CD8-positive, alpha-beta memory T cell (primary cell): ENCODE data around the gene CLIP4. TPM values are rescaled to one million over a fixed set of nuclear protein-coding genes. Genes with fewer than 3 reads are reported as not detected.

ENCODE experiments used
- CTCF ChIA-PET: fragments of 350-600 bp; sonication (Branson Sonifier 250); formaldehyde crosslinking; loops from one replicate; lab custom pipeline; 2021; ENCODE audit warnings: antibody characterized with exemption; lab: Charles Lee
- POLR2A ChIA-PET: fragments of 350-600 bp; sonication (Branson Sonifier 250); formaldehyde crosslinking; loops from one replicate; lab custom pipeline; 2021; ENCODE audit warnings: antibody characterized with exemption; lab: Charles Lee
- DNase-seq, 5 donors: peaks; one replicate each; pipeline versions ENCODE4 v3.0.0 to v3.0.0-alpha.2; 2020 to 2022; ENCODE audit warnings: mixed read lengths in 1 of 5
- H3K27ac ChIP-seq: one replicate; pipeline ENCODE4 v1.7.0; 2013; ENCODE audit warnings: low read depth, mild to moderate bottlenecking, low read length, moderate library complexity
- H3K27me3 ChIP-seq: 2 replicates; pipeline ENCODE4 v1.7.0; 2013; ENCODE audit warnings: low read length, mild to moderate bottlenecking; ENCODE audit not compliant: insufficient read depth, poor library complexity, severe bottlenecking
- H3K36me3 ChIP-seq: 2 replicates; pipeline ENCODE4 v1.7.0; 2013; ENCODE audit warnings: mild to moderate bottlenecking, low read length, moderate library complexity; ENCODE audit not compliant: insufficient read depth
- H3K4me1 ChIP-seq: 2 replicates; pipeline ENCODE4 v1.7.0; 2013; ENCODE audit warnings: mild to moderate bottlenecking, low read length, moderate library complexity; ENCODE audit not compliant: insufficient read depth
- H3K4me3 ChIP-seq: 2 replicates; pipeline ENCODE4 v1.7.0; 2013; ENCODE audit warnings: mild to moderate bottlenecking, low read length
- H3K9me3 ChIP-seq: 2 replicates; pipeline ENCODE4 v1.7.0; 2013; ENCODE audit warnings: mild to moderate bottlenecking, low read length
- H3K27ac Mint-ChIP-seq, 8 donors: one replicate each; pipeline ENCODE4 v1.8.0; 2020 to 2021; ENCODE audit warnings: mixed read lengths in 8 of 8, mild to moderate bottlenecking in 6 of 8, inconsistent platforms in 3 of 8, moderate library complexity in 3 of 8
- H3K27me3 Mint-ChIP-seq, 2 donors: one replicate each; pipeline ENCODE4 v1.8.0; 2020 to 2021; ENCODE audit warnings: mixed read lengths in 2 of 2, mild to moderate bottlenecking in 1 of 2, moderate library complexity in 1 of 2
- H3K36me3 Mint-ChIP-seq, 3 donors: one replicate each; pipeline ENCODE4 v1.8.0; 2020 to 2021; ENCODE audit warnings: mixed read lengths in 3 of 3, inconsistent platforms in 1 of 3, mild to moderate bottlenecking in 1 of 3
- H3K4me1 Mint-ChIP-seq, 3 donors: one replicate each; pipeline ENCODE4 v1.8.0; 2020 to 2021; ENCODE audit warnings: mixed read lengths in 3 of 3, inconsistent platforms in 1 of 3, mild to moderate bottlenecking in 1 of 3
- H3K4me3 Mint-ChIP-seq, 7 donors: one replicate each; pipeline ENCODE4 v1.8.0; 2020 to 2021; ENCODE audit warnings: mixed read lengths in 7 of 7, mild to moderate bottlenecking in 6 of 7, moderate library complexity in 4 of 7, inconsistent platforms in 2 of 7
- H3K9me3 Mint-ChIP-seq, 5 donors: one replicate each; pipeline ENCODE4 v1.8.0; 2020 to 2022; ENCODE audit warnings: mixed read lengths in 5 of 5, mild to moderate bottlenecking in 3 of 5, moderate library complexity in 2 of 5, inconsistent platforms in 1 of 5
- polyA plus RNA-seq: library from polyadenylated mRNA; unstranded; fragments of 300-500 nt; fragmentation: Illumina TruSeq; gene quantifications from one replicate; pipeline ENCODE4 v1.2.3, GENCODE V29; 2021
- total RNA-seq, 2 experiments: library from RNA; stranded (reverse); gene quantifications; one replicate each; pipeline ENCODE4 v1.2.3, GENCODE V29; 2021

CLIP4 gene
- total and polyA plus RNA-seq, 3 experiments from 2014 or later: 20.5 to 35.8 (median 22.3) TPM

GRCh38 chr2:29193681-29194080 lies 78.5 kb downstream of the CLIP4 start:
- no peaks in the 10 kb centered on the region for H3K27me3 ChIP-seq
- no peak for DNase-seq
- Mint-ChIP-seq H3K27ac (peak overlapping the region in 1 of 8 donors; percentile 29), H3K4me3 (no peak overlapping the region), H3K4me1 (peaks cover 4 to 15% (median 12%) of the 10 kb centered on the region in 3 donors), H3K27me3 (no peaks in the 10 kb centered on the region), H3K36me3 (peaks cover 0 to 15% (median 3%) of the 10 kb centered on the region in 3 donors), H3K9me3 (no peaks in the 10 kb centered on the region)
- H3K27ac ChIP-seq: no peak overlapping the region
- peaks cover 5% of the 10 kb centered on the region for H3K4me1 ChIP-seq
- H3K9me3 ChIP-seq: no peaks in the 10 kb centered on the region
- no peaks in the 10 kb centered on the region for H3K36me3 ChIP-seq
- CTCF ChIA-PET: interaction anchor here (1.1 to 1.2 kb wide), 2 partner anchors 8 to 235 kb away, joined by 3 read pairs; no protein-coding TSS in a partner anchor
- H3K4me3 ChIP-seq: no peak overlapping the region
- POLR2A ChIA-PET: no interaction called here

GRCh38 chr2:29195796-29196195 lies 80.6 kb downstream of the CLIP4 start:
- no peaks in the 10 kb centered on the region for H3K4me1 ChIP-seq
- Mint-ChIP-seq H3K27ac (peak overlapping the region in 3 of 8 donors; percentile 33 to 67 (median 61)), H3K4me1 (peaks cover 4 to 7% (median 4%) of the 10 kb centered on the region in 3 donors), H3K4me3 (no peak overlapping the region), H3K36me3 (peaks cover 0 to 15% (median 3%) of the 10 kb centered on the region in 3 donors), H3K9me3 (no peaks in the 10 kb centered on the region), H3K27me3 (no peaks in the 10 kb centered on the region)
- no peak overlapping the region for H3K27ac ChIP-seq
- ChIA-PET CTCF (interaction anchor here (1.6 kb wide), 1 partner anchor 237 kb away, joined by 5 read pairs; no protein-coding TSS in a partner anchor), POLR2A (no interaction called here)
- no peaks in the 10 kb centered on the region for H3K36me3 ChIP-seq
- no peak for DNase-seq
- no peak overlapping the region for H3K4me3 ChIP-seq
- H3K9me3 ChIP-seq: no peaks in the 10 kb centered on the region
- no peaks in the 10 kb centered on the region for H3K27me3 ChIP-seq

GRCh38 chr2:29196792-29197788 lies 81.9 kb downstream of the CLIP4 start:
- ChIA-PET CTCF (no interaction called here), POLR2A (no interaction called here)
- H3K36me3 ChIP-seq: no peaks in the 10 kb centered on the region
- Mint-ChIP-seq H3K27ac (peak overlapping the region in 6 of 8 donors; percentile 48 to 78 (median 67)), H3K9me3 (no peaks in the 10 kb centered on the region), H3K4me3 (no peak overlapping the region), H3K36me3 (peaks cover 0 to 15% (median 8%) of the 10 kb centered on the region in 3 donors), H3K4me1 (peaks cover 4 to 7% (median 4%) of the 10 kb centered on the region in 3 donors), H3K27me3 (peaks cover 0 to 1% of the 10 kb centered on the region in 2 donors)
- H3K27me3 ChIP-seq: no peaks in the 10 kb centered on the region
- H3K27ac ChIP-seq: no peak overlapping the region
- DNase-seq: peak; percentile 55 to 84 (median 65)
- no peaks in the 10 kb centered on the region for H3K4me1 ChIP-seq
- no peaks in the 10 kb centered on the region for H3K9me3 ChIP-seq
- H3K4me3 ChIP-seq: no peak overlapping the region

- no peak for DNase-seq
- Mint-ChIP-seq H3K27ac (no peak overlapping the region), H3K36me3 (peaks cover 0 to 32% (median 14%) of the 10 kb centered on the region in 3 donors), H3K4me3 (no peak overlapping the region), H3K9me3 (no peaks in the 10 kb centered on the region), H3K27me3 (peaks cover 0 to 2% of the 10 kb centered on the region in 2 donors), H3K4me1 (peaks cover 0 to 1% (median 0%) of the 10 kb centered on the region in 3 donors)
- Histone ChIP-seq H3K4me1 (no peaks in the 10 kb centered on the region), H3K36me3 (no peaks in the 10 kb centered on the region), H3K27ac (no peak overlapping the region), H3K9me3 (no peaks in the 10 kb centered on the region), H3K27me3 (no peaks in the 10 kb centered on the region), H3K4me3 (no peak overlapping the region)
- CTCF ChIA-PET: interaction anchor here (1.4 kb wide), 1 partner anchor 9 kb away, joined by 3 read pairs; no protein-coding TSS in a partner anchor
- POLR2A ChIA-PET: no interaction called here
These were observed 86.8 kb downstream of the CLIP4 start for GRCh38 chr2:29201979-29202378.

- CTCF ChIA-PET: no interaction called here
- peak overlapping the region in 1 of 8 donors; percentile 8 for H3K27ac Mint-ChIP-seq
These were observed 87.7 kb downstream of the CLIP4 start for GRCh38 chr2:29202819-29203495.

GRCh38 chr2:29206941-29207340 lies 91.7 kb downstream of the CLIP4 start:
- Mint-ChIP-seq H3K4me3 (no peak overlapping the region), H3K27me3 (peaks cover 0 to 2% of the 10 kb centered on the region in 2 donors), H3K36me3 (peaks cover 0 to 48% (median 26%) of the 10 kb centered on the region in 3 donors), H3K4me1 (no peaks in the 10 kb centered on the region), H3K27ac (peak overlapping the region in 1 of 8 donors; percentile 25), H3K9me3 (no peaks in the 10 kb centered on the region)
- Histone ChIP-seq H3K27me3 (no peaks in the 10 kb centered on the region), H3K4me3 (no peak overlapping the region), H3K9me3 (no peaks in the 10 kb centered on the region), H3K36me3 (no peaks in the 10 kb centered on the region), H3K27ac (no peak overlapping the region), H3K4me1 (no peaks in the 10 kb centered on the region)
- POLR2A ChIA-PET: no interaction called here
- no peak for DNase-seq
- CTCF ChIA-PET: interaction anchor here (1.4 kb wide), 1 partner anchor 250 kb away, joined by 3 read pairs; no protein-coding TSS in a partner anchor

More at GRCh38 chr2:29202819-29203495, 87.7 kb downstream of the CLIP4 start:
- no peaks in the 10 kb centered on the region for H3K36me3 ChIP-seq
- no peaks in the 10 kb centered on the region for H3K4me1 ChIP-seq
- H3K4me3 ChIP-seq: no peak overlapping the region
- Mint-ChIP-seq H3K27me3 (peaks cover 0 to 2% of the 10 kb centered on the region in 2 donors), H3K4me3 (no peak overlapping the region), H3K36me3 (peaks cover 0 to 37% (median 19%) of the 10 kb centered on the region in 3 donors), H3K9me3 (no peaks in the 10 kb centered on the region), H3K4me1 (no peaks in the 10 kb centered on the region)
- no peaks in the 10 kb centered on the region for H3K9me3 ChIP-seq
- H3K27ac ChIP-seq: no peak overlapping the region
- H3K27me3 ChIP-seq: no peaks in the 10 kb centered on the region
- POLR2A ChIA-PET: no interaction called here
- no peak for DNase-seq

GRCh38 chr2:29207352-29208148 lies 92.3 kb downstream of the CLIP4 start:
- Histone ChIP-seq H3K27me3 (no peaks in the 10 kb centered on the region), H3K4me1 (no peaks in the 10 kb centered on the region), H3K4me3 (no peak overlapping the region), H3K27ac (no peak overlapping the region), H3K36me3 (no peaks in the 10 kb centered on the region), H3K9me3 (no peaks in the 10 kb centered on the region)
- no peaks in the 10 kb centered on the region for H3K9me3 Mint-ChIP-seq
- no peak for DNase-seq
- no peaks in the 10 kb centered on the region for H3K4me1 Mint-ChIP-seq
- no peaks in the 10 kb centered on the region for H3K27me3 Mint-ChIP-seq
- peaks cover 0 to 49% (median 26%) of the 10 kb centered on the region in 3 donors for H3K36me3 Mint-ChIP-seq
- H3K4me3 Mint-ChIP-seq: no peak overlapping the region
- peak overlapping the region in 1 of 8 donors; percentile 25 for H3K27ac Mint-ChIP-seq
- CTCF ChIA-PET: interaction anchor here (1.4 kb wide), 1 partner anchor 251 kb away, joined by 3 read pairs; no protein-coding TSS in a partner anchor
- POLR2A ChIA-PET: no interaction called here
